SK-MEL-5 (cell line): ENCODE results near the gene PARP1. TPM values are rescaled to one million over a fixed set of nuclear protein-coding genes. Genes with fewer than 3 reads are reported as not detected.
"Not testable (repeated sequence)": the region's sequence is repeated elsewhere in the genome, so short reads cannot be mapped to it uniquely, and the experiment has no call there.

Experiments
- DNase-seq: peaks from one replicate; pipeline ENCODE4 v3.0.0-alpha.2; 2016; ENCODE audit warnings: low read depth, low spot score
- in situ Hi-C: cut with HindIII; loops from 2 replicates; pipeline ENCODE4 v1.10.0; 2016; ENCODE audit warnings: low sequenced_read_pairs, high pct_unique_total_duplicates, low pct_unique_long_range_greater_than_20kb
- total RNA-seq: library from RNA; depleted of rRNA; stranded (reverse); fragments of >200 nt; shearing (Covaris generic); gene quantifications from 2 replicates; pipeline ENCODE4 v1.2.3, GENCODE V29; 2014

Gene PARP1
- total RNA-seq, 1 experiment from 2014 or later, result 140 TPM

DNA sequence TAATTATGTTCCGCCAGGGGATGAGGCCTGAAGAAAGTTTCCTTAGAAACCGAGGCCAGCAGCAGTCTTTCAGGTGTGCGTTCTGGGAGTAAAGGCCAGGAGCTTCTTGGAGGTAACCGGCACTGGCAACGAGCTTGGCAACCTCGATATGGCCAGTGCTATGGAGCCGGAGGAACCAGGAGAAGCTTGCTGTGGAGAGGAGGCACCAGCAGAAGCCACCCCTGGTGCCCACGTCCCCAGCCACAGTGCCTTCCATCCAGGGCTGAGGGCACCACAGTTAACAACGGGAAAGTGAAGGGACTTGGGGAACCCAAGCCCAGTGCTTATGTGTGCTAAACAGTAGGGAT is 57.4 kb downstream of the PARP1 start:
- DNase-seq, result no peak
- in situ Hi-C loops, result no loop called here

DNA sequence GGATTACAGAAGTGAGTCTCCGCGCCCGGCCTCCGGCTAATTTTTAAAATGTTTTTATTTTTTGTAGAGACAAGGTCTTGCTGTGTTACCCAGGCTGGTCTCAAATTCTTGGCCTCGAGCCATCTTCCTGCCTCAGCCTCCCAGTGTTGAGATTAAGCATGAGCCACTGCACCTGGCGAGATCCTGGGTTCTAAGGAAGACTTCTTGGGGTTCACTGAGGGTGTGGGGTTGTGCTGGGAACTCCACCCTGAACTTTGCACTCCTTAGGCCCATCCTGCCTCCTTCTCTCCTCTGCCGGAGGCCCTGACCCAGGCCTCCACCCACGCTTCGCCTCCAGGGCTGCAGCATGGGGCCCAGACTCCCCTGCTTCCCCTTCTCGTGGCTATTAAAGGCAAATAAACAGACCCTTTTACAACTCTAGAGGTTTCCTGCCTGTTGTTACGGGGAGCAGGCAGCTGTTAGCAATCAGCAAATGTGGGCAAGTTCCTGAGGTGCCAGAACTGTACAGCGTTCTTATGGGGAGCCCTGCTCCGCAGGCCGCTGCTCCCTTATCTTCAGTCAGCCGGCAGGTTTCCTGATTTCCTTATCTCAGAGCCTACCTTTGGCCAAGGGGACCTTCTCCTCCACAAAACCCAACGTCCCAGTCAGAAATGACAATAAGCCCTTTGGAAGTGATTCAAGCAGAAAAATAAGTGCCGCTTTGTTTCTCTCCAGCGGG is 57.9 kb downstream of the PARP1 start:
- in situ Hi-C loops, result no loop called here
- peak; percentile 14 for DNase-seq

DNA sequence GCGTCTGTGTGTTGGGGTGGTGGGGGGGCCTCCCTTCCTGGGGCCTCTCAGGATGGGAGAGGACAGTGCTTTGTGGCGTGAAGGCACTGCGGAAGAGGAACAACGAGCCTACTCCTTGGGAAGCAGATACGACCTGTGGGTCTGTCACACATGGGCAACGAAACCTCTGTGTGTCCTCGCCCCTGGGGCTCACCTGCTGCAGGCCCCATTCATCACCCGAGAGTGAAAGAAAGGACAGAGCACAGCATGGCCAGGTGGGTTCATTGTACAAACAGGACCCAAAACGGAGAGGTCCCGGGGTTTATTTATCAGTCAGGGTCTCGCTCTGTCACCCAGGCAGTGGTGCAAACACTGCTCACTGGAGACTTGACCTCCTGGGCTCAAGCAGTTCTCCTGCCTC is 58.8 kb downstream of the PARP1 start:
- no peak for DNase-seq
- in situ Hi-C loops, result no loop called here

DNA sequence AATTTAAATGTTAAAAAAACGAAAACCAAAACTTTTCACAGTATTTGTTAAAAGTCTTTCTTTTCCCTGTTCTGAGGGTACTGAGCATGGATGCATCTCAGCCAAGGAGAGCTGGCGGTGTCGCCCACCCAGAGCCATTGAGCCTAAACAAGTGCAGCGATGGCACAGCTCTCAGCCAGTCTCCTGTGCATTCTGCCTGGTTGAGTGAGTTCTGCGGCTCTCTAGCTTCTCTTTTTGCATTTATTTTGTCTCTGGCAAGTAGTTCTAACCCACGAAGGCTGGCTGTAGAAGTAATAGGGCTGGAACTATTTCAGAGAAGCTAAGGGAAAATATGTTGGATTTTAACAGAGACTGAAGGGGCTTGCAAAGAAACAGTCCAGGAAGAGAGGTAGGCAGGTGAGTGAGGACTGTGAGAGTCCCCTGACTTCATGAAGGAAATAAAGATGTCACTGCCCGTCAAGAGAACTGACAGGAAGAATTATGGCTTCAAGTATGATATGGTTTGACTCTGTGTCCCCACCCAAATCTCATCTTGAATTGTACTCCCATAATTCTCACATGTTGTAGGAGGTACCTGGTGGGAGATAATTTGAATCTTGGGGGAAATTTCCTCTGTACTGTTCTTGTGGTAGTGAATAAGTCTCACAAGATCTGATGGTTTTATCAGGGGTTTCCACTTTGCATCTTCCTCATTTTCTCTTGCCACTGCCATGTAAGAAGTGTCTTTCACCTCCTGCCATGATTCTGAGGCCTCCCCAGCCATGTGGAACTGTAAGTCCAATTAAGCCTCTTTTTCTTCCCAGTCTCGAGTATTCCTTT is 63.2 kb downstream of the PARP1 start:
- in situ Hi-C loops, result no loop called here
- no peak for DNase-seq

DNA sequence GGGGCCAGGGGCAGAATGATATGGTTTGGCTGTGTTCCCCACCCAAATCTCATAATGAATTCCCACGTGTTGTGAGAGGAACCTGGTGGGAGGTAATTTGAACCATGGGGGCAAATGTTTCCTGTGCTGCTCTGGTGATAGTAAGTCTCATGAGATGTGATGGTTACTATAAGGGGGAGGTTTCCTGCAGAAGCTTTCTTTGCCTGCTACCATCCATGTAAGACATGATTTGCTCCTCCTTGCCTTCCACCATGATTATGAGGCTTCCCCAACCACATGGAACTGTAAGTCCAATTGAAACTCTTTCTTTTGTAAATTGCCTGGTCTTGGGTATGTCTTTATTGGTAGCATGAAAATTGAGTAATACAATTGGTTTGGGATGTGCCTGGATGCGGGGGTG is 65.2 kb downstream of the PARP1 start:
- in situ Hi-C loops, result no loop called here
- no peak for DNase-seq

DNA sequence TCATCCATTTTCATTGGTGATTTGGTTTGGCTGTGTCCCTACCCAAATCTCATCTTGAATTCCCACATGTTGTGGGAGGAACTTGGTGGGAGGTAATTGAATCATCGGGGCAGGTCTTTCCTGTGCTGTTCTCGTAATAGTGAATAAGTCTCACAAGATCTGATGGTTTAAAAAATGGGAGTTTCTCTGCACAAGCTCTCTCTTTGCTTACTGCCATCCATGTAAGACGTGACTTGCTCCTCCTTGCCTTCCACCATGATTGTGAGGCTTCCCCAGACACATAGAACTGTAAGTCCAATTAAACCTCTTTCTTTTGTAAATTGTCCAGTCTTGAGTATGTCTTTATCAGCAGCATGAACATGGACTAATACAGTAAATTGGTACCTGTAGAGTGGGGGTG is 67.8 kb downstream of the PARP1 start:
- in situ Hi-C loops, DNase-seq: not testable (repeated sequence)

DNA sequence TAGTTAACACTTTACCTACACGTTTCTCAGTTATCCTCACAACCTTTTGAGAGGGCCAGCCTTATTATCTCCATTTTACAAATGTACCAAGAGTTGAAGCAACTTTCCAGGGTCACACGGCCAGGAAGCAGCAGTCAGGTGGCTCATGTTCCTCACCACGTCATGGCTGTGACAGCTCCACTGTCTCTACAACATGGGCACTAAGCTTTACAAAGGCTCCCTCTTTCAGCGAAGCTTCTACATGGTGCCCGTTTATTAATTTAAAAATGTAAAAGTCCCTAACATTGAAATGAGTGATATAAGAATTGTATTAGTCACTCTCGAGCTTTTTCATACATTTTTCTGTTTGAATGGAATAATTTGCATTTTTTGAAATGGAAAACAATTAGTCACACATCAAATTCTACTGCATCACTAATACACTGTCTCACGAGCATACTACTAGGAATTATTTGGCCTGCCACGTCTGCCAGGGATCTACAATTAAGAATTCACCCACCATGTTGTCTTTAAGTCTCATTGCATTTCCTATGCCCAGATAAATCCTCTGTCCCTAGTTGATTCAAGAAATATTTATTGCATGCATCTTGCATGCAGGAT is 70.5 kb downstream of the PARP1 start:
- DNase-seq, result no peak
- in situ Hi-C loops, result no loop called here

DNA sequence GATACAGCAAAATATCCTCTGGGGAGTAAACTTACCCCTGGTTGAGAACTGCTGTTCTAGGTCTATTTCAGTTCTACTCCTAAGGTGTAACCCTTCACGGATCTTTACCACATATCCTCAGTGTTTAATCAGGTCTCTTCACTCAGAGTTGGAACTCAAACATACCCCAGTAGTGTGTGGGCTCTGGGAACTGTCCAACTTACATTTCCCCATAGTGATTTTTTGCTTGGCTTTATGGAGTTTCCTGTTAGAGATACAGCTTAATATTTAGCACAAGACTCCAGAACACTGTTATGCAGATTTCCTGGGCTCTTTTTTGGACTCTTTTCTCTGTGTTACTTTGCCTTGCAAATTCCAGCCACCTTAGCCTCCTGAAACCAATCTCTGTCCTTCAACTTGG is 72.2 kb downstream of the PARP1 start:
- no peak for DNase-seq
- in situ Hi-C loops, result no loop called here

DNA sequence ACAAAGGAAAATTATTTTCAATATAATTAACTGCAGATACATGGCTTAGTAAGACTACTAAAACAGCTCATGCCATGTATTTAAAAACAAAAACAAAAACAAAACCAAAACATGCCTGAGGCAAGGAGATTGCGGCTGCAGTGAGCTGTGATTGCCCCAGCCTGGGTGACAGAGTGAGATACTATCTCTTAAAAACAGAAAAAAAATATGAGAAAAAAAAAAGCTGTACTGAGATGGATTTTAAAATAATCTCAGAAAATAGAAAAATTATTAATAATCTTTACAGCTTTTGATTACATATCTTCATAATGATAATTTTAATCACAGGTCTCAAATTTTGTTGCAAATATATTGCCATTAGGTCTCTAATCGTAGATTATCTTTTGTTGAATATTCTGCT is 74.9 kb downstream of the PARP1 start:
- DNase-seq, result no peak
- in situ Hi-C loops, result no loop called here

DNA sequence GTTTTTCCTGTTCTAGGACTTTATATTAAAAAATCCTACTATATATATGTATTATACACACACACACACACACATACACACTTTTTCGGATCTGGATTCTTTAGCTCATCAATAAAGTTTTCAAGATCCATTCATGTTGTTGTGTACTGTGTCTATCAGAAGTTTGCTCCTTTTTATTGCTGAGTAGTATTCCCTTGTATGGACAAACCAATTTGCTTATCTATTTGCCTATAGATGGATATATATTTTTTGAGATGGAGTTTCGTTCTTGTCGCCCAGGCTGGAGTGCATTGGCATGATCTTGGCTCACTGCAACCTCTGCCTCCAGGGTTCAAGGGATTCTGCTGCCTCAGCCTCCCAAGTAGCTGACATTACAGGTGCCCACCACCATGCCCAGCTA is 78.7 kb downstream of the PARP1 start:
- DNase-seq, result no peak
- in situ Hi-C loops, result no loop called here

DNA sequence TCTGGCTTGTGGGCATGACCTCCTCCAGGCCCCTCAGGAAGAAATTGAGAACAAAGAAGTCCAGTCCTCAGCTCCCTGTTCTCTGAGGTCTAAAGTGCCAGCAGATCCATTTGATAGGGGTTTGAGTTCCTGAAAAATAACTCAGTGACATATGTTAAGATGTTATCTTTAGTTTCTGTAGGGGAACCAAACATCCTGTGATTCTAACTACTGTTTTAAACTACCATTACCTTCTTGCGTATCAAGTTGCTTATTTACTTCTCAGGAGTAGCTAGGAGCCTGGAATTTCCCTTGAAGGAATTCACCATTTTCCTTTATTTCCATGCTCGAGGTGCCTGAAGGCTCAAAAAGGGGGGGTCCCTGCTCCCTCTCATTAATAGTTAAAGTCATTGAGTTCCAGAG is 80.1 kb downstream of the PARP1 start:
- no peak for DNase-seq
- in situ Hi-C loops, result no loop called here

DNA sequence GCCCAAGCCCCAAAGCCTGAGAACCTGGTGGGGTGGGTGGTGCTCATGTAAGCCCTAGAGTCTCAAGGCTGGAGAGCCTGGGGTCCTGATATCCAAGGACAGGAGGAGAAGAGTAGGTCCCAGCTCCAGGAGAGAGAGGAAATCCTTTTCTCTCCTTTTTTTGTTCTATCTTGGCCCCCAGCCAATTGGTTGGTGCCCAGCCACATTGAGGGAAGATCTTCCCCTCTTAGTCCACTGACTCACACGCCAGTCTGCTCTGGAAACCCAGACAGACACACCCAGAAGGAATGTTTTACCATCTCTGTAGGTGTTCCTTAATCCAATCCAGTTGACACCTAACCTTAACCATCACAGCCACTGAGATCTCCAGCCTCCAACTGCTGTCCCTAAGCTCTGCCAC is 82.7 kb downstream of the PARP1 start:
- in situ Hi-C loops, result no loop called here
- DNase-seq, result no peak

DNA sequence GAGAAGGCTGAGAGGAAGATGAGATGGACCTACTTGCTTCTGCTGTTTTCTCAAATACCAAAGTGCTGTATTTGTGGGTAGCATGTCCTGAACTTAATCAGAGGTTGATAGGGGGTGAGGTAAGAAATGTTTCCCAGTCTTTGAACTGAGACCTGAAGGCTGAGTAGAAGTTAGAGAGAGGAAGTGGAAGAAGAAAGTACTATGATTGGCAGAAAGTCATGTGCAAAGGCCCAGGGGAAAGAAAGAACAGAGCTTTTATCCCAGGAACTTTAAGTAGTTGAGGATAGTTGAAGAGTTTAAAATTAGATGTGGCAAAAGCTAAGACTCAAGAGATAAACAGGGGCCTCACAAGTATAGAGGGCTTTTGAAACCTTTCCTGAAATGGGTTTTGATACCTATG is 83.4 kb downstream of the PARP1 start:
- in situ Hi-C loops, result no loop called here
- no peak for DNase-seq

DNA sequence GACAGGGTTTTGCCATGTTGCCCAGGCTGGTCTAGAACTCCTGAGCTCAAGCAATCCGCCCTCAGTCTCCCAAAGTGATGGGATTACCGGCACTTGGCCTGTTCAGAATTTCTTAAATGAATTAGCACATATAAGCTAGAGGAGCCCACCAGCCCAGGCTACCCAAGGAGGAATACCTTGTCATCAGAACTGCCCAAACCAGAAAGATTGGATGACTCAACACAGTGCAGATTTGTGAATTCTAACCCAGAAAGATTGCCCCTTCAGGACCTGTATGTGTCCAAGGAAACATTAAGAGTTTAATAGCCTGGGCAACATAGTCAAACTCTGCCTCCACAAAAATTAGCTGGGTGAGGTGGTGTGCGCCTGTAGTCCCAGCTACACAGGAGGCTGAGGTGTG is 84.9 kb downstream of the PARP1 start:
- in situ Hi-C loops, result no loop called here
- no peak for DNase-seq

DNA sequence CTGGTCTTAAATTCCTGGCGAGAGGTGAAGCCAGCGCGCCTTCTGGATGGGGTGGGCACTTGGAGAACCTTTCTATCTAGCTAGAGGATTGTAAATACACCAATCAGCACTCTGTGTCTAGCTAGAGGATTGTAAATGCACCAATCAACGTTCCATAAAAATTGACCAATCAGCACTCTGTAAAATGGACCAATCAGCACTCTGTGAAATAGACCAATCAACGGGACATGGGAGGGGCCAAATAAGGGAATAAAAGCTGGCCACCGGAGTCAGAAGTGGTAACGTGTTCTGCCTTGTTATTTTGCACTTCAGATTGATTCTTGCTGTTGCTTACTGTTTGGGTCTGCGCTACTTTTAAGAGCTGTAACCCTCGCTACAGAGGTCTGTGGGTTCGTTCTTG is 87.0 kb downstream of the PARP1 start:
- DNase-seq, result no peak
- in situ Hi-C loops, result no loop called here

DNA sequence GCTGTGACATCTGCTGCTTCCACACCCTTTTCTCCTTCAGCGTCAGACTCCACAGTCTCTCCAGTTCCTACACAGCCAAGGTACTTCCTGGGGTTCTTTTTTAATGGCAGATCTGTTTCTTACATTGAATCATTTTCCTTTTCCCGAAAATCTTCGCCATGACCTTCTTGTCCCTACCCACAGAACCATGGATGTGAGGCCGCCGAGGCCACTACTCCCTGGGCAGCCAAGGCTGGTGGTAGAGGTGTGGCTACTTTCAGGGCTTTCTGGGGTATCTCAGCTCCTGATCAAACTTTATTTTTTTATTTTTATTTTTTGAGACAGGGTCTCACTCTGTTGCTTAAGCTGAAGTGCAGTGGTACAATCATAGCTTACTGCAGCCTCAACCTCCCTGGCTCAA is 89.4 kb downstream of the PARP1 start:
- DNase-seq, result no peak
- in situ Hi-C loops, result no loop called here

DNA sequence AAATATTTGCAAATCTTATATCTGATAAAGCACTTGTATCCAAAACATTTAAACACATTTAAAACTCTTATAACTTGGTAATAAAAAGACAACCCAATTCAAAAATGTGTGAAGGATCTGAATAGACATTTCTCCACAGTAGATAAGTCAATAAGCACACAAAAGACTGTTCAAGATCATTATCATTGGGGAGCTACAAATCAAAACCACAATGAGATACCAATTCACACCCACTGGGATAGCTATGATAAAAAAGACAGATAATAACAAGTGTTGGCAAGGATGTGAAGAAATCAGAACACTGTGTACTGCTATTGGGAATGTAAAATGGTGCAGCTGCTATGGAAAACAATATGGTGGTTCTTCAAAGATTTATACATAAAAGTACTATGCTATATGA is 93.8 kb downstream of the PARP1 start:
- in situ Hi-C loops, result no loop called here
- DNase-seq, result no peak

DNA sequence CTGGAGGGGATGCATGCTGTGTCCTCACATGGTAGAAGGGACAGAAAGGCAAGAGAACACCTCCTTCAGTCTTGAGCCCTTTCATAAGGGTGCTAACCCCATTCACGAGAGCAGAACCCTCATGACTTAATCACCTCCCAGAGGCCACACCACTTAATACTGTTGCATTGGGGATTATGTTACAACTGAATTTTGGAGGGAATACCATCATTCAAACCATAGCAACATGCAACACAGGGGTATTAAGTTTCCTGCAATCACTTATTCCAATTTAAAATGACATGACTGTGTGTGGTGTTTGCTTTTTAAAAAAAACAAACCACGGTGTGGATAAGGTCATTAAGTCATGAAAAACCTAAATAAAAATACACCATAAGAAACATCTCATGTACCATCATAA is 95.8 kb downstream of the PARP1 start:
- no peak for DNase-seq
- in situ Hi-C loops, result no loop called here

DNA sequence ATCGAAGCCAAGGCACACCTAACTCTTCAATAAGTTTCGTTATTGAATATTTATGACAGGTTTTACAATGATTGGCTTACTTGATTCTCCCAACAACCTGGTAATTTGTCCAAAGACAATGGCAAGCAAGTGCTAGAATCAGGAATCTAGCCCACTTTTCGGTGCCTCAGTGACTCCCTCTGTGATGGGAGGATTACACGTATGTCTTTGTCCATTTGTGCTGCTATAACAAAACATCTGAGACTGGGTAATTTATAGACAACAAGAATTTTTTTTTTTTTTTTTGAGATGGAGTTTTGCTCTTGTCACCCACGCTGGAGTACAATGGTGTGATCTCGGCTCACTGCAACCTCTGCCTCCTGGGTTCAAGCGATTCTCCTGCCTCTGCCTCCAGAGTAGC is 96.5 kb downstream of the PARP1 start:
- in situ Hi-C loops, result no loop called here
- no peak for DNase-seq
